HEK293 (cell line): Measurements from ENCODE around the gene PTX4.

Experiments used
- MEIS1 ChIP-seq: sonication (generic); formaldehyde crosslinking; IDR thresholded peaks from 2 replicates; pipeline ENCODE4 v1.8.1; 2022; ENCODE audit warnings: missing genetic modification reagents, mild to moderate bottlenecking, borderline replicate concordance
- ZNF175 ChIP-seq: fragments of 450-650 bp; formaldehyde crosslinking; IDR thresholded peaks from 2 replicates; pipeline ENCODE4 v1.5.1; 2016; ENCODE audit warnings: missing biosample characterization, missing genetic modification characterization
- ZNF629 ChIP-seq: fragments of 450-650 bp; formaldehyde crosslinking; IDR thresholded peaks from 2 replicates; pipeline ENCODE4 v1.5.1; 2017; ENCODE audit warnings: missing biosample characterization, missing genetic modification characterization
- ZNF677 ChIP-seq: fragments of 450-650 bp; IDR thresholded peaks from 2 replicates; pipeline ENCODE4 v1.5.0; 2018; ENCODE audit warnings: missing biosample characterization, mild to moderate bottlenecking, missing genetic modification characterization, moderate library complexity
- ZNF76 ChIP-seq: fragments of 450-650 bp; formaldehyde crosslinking; IDR thresholded peaks from 2 replicates; pipeline ENCODE4; 2016; ENCODE audit warnings: low read depth, missing biosample characterization, missing genetic modification characterization, borderline replicate concordance
- ZSCAN23 ChIP-seq: fragments of 450-650 bp; formaldehyde crosslinking; IDR thresholded peaks from 2 replicates; pipeline ENCODE4 v1.5.1; 2016; ENCODE audit warnings: missing biosample characterization, missing genetic modification characterization
- TF ChIP-seq, protein P1 (sequence below): fragments of 450-650 bp; formaldehyde crosslinking; IDR thresholded peaks from 2 replicates; pipeline ENCODE4 v1.5.1; 2016; ENCODE audit warnings: missing biosample characterization, missing genetic modification characterization
- TF ChIP-seq, protein P2 (sequence below): fragments of 450-650 bp; formaldehyde crosslinking; IDR thresholded peaks from 2 replicates; pipeline ENCODE4 v1.5.1; 2016; ENCODE audit warnings: missing biosample characterization, missing genetic modification characterization
- TF ChIP-seq, protein P3 (sequence below): fragments of 450-650 bp; formaldehyde crosslinking; IDR thresholded peaks from 2 replicates; pipeline ENCODE4 v1.5.1; 2016; ENCODE audit warnings: missing biosample characterization, missing genetic modification characterization
- TF ChIP-seq, protein P4 (sequence below): fragments of 450-650 bp; formaldehyde crosslinking; IDR thresholded peaks from 2 replicates; pipeline ENCODE4 v1.5.1; 2016; ENCODE audit warnings: missing biosample characterization, missing genetic modification characterization, borderline replicate concordance
- TF ChIP-seq, protein P5 (sequence below): fragments of 450-650 bp; formaldehyde crosslinking; IDR thresholded peaks from 2 replicates; pipeline ENCODE4 v1.5.1; 2016; ENCODE audit warnings: missing biosample characterization, missing genetic modification characterization

DNA sequence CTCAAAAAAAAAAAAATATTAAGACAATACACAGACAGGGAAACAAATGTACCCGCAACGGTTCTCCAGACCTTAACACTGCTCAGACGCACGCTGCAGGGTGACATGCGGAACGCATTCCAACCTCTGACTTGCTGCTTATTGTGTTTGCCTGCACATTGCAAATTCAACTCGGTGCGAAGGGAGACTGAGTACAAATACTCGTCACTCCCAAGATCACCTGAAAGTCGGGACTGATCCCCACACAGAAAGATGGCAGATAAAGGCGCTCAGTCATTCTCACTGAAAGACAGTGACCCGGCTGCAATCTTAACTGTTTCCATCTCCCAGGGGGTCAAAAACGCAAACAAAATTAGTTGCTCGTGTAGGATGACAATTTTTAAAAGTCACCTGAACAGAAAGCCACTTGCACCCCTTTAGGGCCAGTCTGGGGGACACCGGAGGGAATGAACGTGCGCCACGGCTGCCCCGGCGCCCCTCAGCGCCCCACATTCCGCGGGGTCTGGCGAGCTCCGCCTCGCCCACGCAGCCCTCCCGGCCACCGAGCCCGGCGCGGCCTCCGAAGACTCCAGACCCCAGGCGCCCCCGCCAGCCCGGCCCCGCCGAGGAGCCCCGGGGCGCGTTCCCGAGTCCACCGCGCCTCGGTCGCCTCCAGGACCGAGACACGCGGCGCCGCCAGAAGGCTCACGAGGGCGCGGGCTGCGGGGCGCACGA is 14.5 kb downstream of the PTX4 start:
- TF ChIP-seq, protein P1, sequence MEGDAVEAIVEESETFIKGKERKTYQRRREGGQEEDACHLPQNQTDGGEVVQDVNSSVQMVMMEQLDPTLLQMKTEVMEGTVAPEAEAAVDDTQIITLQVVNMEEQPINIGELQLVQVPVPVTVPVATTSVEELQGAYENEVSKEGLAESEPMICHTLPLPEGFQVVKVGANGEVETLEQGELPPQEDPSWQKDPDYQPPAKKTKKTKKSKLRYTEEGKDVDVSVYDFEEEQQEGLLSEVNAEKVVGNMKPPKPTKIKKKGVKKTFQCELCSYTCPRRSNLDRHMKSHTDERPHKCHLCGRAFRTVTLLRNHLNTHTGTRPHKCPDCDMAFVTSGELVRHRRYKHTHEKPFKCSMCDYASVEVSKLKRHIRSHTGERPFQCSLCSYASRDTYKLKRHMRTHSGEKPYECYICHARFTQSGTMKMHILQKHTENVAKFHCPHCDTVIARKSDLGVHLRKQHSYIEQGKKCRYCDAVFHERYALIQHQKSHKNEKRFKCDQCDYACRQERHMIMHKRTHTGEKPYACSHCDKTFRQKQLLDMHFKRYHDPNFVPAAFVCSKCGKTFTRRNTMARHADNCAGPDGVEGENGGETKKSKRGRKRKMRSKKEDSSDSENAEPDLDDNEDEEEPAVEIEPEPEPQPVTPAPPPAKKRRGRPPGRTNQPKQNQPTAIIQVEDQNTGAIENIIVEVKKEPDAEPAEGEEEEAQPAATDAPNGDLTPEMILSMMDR (tag by site-specific recombination), result no peak
- TF ChIP-seq, protein P2, sequence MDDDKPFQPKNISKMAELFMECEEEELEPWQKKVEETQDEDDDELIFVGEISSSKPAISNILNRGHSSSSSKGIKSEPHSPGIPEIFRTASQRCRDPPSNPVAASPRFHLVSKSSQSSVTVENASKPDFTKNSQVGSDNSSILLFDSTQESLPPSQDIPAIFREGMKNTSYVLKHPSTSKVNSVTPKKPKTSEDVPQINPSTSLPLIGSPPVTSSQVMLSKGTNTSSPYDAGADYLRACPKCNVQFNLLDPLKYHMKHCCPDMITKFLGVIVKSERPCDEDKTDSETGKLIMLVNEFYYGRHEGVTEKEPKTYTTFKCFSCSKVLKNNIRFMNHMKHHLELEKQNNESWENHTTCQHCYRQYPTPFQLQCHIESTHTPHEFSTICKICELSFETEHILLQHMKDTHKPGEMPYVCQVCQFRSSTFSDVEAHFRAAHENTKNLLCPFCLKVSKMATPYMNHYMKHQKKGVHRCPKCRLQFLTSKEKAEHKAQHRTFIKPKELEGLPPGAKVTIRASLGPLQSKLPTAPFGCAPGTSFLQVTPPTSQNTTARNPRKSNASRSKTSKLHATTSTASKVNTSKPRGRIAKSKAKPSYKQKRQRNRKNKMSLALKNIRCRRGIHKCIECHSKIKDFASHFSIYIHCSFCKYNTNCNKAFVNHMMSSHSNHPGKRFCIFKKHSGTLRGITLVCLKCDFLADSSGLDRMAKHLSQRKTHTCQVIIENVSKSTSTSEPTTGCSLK (tag by site-specific recombination), result no peak
- no peak for TF ChIP-seq ZNF629 (tag by site-specific recombination)
- TF ChIP-seq, protein P3, sequence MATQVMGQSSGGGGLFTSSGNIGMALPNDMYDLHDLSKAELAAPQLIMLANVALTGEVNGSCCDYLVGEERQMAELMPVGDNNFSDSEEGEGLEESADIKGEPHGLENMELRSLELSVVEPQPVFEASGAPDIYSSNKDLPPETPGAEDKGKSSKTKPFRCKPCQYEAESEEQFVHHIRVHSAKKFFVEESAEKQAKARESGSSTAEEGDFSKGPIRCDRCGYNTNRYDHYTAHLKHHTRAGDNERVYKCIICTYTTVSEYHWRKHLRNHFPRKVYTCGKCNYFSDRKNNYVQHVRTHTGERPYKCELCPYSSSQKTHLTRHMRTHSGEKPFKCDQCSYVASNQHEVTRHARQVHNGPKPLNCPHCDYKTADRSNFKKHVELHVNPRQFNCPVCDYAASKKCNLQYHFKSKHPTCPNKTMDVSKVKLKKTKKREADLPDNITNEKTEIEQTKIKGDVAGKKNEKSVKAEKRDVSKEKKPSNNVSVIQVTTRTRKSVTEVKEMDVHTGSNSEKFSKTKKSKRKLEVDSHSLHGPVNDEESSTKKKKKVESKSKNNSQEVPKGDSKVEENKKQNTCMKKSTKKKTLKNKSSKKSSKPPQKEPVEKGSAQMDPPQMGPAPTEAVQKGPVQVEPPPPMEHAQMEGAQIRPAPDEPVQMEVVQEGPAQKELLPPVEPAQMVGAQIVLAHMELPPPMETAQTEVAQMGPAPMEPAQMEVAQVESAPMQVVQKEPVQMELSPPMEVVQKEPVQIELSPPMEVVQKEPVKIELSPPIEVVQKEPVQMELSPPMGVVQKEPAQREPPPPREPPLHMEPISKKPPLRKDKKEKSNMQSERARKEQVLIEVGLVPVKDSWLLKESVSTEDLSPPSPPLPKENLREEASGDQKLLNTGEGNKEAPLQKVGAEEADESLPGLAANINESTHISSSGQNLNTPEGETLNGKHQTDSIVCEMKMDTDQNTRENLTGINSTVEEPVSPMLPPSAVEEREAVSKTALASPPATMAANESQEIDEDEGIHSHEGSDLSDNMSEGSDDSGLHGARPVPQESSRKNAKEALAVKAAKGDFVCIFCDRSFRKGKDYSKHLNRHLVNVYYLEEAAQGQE (tag by site-specific recombination), result no peak
- TF ChIP-seq, protein P4, sequence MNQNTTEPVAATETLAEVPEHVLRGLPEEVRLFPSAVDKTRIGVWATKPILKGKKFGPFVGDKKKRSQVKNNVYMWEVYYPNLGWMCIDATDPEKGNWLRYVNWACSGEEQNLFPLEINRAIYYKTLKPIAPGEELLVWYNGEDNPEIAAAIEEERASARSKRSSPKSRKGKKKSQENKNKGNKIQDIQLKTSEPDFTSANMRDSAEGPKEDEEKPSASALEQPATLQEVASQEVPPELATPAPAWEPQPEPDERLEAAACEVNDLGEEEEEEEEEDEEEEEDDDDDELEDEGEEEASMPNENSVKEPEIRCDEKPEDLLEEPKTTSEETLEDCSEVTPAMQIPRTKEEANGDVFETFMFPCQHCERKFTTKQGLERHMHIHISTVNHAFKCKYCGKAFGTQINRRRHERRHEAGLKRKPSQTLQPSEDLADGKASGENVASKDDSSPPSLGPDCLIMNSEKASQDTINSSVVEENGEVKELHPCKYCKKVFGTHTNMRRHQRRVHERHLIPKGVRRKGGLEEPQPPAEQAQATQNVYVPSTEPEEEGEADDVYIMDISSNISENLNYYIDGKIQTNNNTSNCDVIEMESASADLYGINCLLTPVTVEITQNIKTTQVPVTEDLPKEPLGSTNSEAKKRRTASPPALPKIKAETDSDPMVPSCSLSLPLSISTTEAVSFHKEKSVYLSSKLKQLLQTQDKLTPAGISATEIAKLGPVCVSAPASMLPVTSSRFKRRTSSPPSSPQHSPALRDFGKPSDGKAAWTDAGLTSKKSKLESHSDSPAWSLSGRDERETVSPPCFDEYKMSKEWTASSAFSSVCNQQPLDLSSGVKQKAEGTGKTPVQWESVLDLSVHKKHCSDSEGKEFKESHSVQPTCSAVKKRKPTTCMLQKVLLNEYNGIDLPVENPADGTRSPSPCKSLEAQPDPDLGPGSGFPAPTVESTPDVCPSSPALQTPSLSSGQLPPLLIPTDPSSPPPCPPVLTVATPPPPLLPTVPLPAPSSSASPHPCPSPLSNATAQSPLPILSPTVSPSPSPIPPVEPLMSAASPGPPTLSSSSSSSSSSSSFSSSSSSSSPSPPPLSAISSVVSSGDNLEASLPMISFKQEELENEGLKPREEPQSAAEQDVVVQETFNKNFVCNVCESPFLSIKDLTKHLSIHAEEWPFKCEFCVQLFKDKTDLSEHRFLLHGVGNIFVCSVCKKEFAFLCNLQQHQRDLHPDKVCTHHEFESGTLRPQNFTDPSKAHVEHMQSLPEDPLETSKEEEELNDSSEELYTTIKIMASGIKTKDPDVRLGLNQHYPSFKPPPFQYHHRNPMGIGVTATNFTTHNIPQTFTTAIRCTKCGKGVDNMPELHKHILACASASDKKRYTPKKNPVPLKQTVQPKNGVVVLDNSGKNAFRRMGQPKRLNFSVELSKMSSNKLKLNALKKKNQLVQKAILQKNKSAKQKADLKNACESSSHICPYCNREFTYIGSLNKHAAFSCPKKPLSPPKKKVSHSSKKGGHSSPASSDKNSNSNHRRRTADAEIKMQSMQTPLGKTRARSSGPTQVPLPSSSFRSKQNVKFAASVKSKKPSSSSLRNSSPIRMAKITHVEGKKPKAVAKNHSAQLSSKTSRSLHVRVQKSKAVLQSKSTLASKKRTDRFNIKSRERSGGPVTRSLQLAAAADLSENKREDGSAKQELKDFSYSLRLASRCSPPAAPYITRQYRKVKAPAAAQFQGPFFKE (tag by site-specific recombination), result no peak
- no peak for TF ChIP-seq ZNF76
- TF ChIP-seq ZSCAN23, result no peak
- TF ChIP-seq, protein P5, sequence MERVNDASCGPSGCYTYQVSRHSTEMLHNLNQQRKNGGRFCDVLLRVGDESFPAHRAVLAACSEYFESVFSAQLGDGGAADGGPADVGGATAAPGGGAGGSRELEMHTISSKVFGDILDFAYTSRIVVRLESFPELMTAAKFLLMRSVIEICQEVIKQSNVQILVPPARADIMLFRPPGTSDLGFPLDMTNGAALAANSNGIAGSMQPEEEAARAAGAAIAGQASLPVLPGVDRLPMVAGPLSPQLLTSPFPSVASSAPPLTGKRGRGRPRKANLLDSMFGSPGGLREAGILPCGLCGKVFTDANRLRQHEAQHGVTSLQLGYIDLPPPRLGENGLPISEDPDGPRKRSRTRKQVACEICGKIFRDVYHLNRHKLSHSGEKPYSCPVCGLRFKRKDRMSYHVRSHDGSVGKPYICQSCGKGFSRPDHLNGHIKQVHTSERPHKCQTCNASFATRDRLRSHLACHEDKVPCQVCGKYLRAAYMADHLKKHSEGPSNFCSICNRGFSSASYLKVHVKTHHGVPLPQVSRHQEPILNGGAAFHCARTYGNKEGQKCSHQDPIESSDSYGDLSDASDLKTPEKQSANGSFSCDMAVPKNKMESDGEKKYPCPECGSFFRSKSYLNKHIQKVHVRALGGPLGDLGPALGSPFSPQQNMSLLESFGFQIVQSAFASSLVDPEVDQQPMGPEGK (tag by site-specific recombination), result no peak
- TF ChIP-seq ZNF175 (tag by site-specific recombination), result no peak
- no peak for TF ChIP-seq ZNF677 (tag by site-specific recombination)
- TF ChIP-seq MEIS1 (CRISPR knock-in tag), result no peak
